ENCODE results near the gene OSGEP. TPM values are rescaled to one million over a fixed set of nuclear protein-coding genes. Genes with fewer than 3 reads are reported as not detected.

The OSGEP gene
- total RNA-seq, 4 donors from 2014 or later: 56.7 to 88.8 (median 75.0) TPM

DNA sequence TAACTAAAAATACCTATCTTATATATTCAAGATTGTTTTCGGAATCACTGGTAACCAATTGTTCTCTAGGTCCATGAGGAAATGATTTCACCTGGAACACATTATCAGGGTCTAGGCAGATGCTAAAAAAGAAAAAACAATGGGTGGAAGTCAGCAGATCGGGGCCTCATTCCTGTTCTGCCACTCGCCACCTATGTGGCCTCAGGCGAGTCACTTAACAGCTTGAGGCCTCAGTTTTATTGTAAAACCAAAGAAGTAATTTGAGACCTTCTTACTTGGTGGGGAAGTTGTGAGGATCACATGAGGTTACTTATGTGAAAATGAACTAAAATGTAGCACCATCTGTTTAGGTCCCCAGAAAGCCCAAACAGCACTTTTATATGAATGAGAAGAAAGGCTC lies 44.5 kb upstream of the OSGEP start:
- TF ChIP-seq, protein P1, sequence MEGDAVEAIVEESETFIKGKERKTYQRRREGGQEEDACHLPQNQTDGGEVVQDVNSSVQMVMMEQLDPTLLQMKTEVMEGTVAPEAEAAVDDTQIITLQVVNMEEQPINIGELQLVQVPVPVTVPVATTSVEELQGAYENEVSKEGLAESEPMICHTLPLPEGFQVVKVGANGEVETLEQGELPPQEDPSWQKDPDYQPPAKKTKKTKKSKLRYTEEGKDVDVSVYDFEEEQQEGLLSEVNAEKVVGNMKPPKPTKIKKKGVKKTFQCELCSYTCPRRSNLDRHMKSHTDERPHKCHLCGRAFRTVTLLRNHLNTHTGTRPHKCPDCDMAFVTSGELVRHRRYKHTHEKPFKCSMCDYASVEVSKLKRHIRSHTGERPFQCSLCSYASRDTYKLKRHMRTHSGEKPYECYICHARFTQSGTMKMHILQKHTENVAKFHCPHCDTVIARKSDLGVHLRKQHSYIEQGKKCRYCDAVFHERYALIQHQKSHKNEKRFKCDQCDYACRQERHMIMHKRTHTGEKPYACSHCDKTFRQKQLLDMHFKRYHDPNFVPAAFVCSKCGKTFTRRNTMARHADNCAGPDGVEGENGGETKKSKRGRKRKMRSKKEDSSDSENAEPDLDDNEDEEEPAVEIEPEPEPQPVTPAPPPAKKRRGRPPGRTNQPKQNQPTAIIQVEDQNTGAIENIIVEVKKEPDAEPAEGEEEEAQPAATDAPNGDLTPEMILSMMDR (IDR thresholded peaks at IDR 0.05): no peak
- TF ChIP-seq POLR2A (IDR thresholded peaks at IDR 0.05): no peak
- H3K4me3 ChIP-seq (replicated peaks in 1 of 3): no peak overlapping the region
- H3K9me3 ChIP-seq: no peaks in the 10 kb centered on the region
- no peaks in the 10 kb centered on the region for H3K36me3 ChIP-seq
- intact Hi-C loops (cut with DNase I): no loop called here
- H3K4me1 ChIP-seq: no peaks in the 10 kb centered on the region
- no peaks in the 10 kb centered on the region for H3K27me3 ChIP-seq
- no peak overlapping the region for H3K27ac ChIP-seq
- no peak for DNase-seq
- 63 to 70% methylated on average over 4 of the region's 4 CpGs for WGBS, 2 donors

DNA sequence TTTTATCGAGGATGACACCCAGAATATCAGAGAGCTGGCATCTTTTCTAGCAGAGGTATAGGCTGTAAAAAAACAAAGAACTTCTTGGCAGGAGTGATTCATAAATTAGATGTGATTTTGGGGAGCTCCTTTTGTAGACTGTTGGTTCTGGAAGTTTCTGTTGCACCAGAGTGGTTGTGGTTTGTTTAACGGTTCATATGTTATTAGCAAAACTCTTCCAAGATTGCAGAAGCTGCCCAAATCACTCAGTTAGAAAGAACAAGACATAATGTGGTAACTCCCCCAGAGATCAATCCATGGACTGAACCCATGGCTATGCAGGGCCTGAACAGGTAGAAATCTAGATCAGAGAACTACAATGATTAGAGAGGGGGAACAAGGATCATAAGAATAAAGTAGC lies 44.0 kb upstream of the OSGEP start:
- intact Hi-C loops (cut with DNase I): no loop called here

DNA sequence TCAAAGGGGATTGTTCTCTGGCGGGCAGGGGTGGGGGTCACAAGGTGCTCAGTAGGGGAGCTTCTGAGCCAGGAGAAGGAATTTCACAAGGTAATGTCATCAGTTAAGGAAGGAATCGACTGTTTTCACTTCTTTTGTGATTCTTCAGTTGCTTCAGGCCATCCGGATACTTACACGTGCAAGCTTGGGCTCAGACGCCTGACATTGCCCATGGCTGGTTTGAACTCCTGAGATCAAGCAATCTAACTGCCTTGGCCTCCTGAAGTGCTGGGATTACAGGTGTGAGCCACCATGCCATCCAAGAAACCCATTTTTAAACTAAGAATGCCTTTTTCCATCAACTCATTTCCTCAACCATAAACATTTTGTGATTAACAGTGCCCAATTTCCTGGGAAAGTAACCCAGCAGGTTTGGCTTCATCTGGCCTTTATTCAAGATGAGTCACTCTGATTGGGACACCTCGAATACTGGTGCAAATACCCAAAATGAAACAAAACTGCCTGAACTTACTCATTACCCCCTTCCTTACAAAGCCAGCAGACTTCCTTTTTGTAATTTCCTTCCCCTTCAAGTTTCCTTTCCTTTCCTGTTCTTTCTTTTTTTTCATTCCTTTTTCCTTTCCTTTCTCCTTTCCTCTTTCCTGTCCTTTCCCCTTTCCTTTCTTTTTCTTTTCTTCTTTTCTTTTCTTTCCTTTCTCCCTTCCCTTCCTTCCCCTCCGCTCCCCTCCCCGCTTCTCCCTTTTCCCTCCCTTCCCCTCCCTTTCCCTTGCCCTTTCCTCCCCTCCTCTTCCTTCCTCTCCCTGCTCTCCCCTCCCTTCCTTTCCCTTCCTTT lies 40.5 kb upstream of the OSGEP start:
- WGBS, 2 donors: 81 to 82% methylated on average over 8 of the region's 8 CpGs
- TF ChIP-seq POLR2A (IDR thresholded peaks at IDR 0.05): no peak
- TF ChIP-seq, protein P1 (IDR thresholded peaks at IDR 0.05): no peak
- no peaks in the 10 kb centered on the region for H3K9me3 ChIP-seq
- no peaks in the 10 kb centered on the region for H3K27me3 ChIP-seq
- no peak overlapping the region for H3K4me3 ChIP-seq (replicated peaks in 1 of 3)
- no peak overlapping the region for H3K27ac ChIP-seq
- intact Hi-C loops (cut with DNase I): no loop called here
- H3K36me3 ChIP-seq: no peaks in the 10 kb centered on the region
- no peaks in the 10 kb centered on the region for H3K4me1 ChIP-seq
- DNase-seq: no peak

More for the DNA sequence above, 44.0 kb upstream of the OSGEP start:
- WGBS, 2 donors: 71 to 75% methylated on average over 2 of the region's 2 CpGs
- no peaks in the 10 kb centered on the region for H3K27me3 ChIP-seq
- DNase-seq: no peak
- TF ChIP-seq, protein P1 (IDR thresholded peaks at IDR 0.05): no peak
- TF ChIP-seq POLR2A (IDR thresholded peaks at IDR 0.05): no peak
- no peaks in the 10 kb centered on the region for H3K36me3 ChIP-seq
- H3K27ac ChIP-seq: no peak overlapping the region
- H3K9me3 ChIP-seq: no peaks in the 10 kb centered on the region
- H3K4me1 ChIP-seq: no peaks in the 10 kb centered on the region
- H3K4me3 ChIP-seq (replicated peaks in 1 of 3): no peak overlapping the region

DNA sequence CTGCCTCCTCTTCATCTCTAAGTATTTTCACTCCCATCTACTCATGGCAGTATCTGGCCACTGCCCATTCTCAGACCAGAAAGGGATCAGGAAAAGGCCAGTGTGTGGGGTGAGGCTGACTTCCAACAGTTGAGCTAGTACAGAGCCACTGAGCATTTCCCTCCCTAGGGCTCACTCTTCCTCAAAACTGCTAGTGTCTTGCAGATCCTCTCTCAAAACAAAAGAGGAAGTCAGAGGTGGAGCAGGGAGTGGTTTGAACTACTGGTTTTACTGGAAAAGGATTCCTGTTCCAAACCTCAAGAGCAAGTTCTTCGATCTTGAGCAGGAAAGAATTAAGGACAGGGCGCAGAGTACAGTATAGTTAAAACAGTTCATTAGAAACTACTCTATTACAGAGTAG lies 39.0 kb upstream of the OSGEP start:
- 38 to 83% methylated on average over 2 of the region's 2 CpGs for WGBS, 2 donors
- Histone ChIP-seq H3K36me3 (no peaks in the 10 kb centered on the region), H3K27me3 (no peaks in the 10 kb centered on the region), H3K4me1 (peaks cover 7 to 14% of the 10 kb centered on the region in 2 donors), H3K27ac (no peak overlapping the region), H3K9me3 (no peaks in the 10 kb centered on the region), H3K4me3 (replicated peaks in 1 of 3) (no peak overlapping the region)
- no peak for DNase-seq
- intact Hi-C loops (cut with DNase I): no loop called here
- TF ChIP-seq, protein P1 (IDR thresholded peaks at IDR 0.05): no peak
- TF ChIP-seq POLR2A (IDR thresholded peaks at IDR 0.05): no peak

DNA sequence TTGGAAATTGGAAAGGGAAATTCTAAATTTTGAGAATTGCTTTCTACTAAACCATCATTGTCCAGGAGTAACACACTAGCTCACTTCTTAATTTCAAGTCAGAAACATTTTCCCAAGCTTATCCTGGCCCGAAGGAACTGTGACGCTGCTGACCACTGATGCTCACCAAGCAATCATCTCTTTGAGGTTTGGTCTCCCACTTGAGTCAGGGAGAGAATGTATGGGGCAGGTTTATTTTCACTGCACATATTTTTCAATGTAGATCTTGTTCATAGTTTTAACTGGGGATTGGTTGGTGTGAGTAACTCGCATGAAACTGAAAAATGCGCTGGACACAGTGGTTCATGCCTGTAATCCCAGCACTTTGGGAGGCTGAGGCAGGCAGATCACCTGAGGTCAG lies 37.9 kb upstream of the OSGEP start:
- no peak overlapping the region for H3K4me3 ChIP-seq (replicated peaks in 1 of 3)
- H3K9me3 ChIP-seq: no peaks in the 10 kb centered on the region
- peaks cover 7 to 15% of the 10 kb centered on the region in 2 donors for H3K4me1 ChIP-seq
- 86 to 94% methylated on average over 4 of the region's 4 CpGs for WGBS, 2 donors
- no peak for DNase-seq
- intact Hi-C loops (cut with DNase I): no loop called here
- no peaks in the 10 kb centered on the region for H3K36me3 ChIP-seq
- no peak for TF ChIP-seq POLR2A (IDR thresholded peaks at IDR 0.05)
- TF ChIP-seq, protein P1 (IDR thresholded peaks at IDR 0.05): no peak
- no peaks in the 10 kb centered on the region for H3K27me3 ChIP-seq
- H3K27ac ChIP-seq: no peak overlapping the region

Data from thyroid gland (tissue), 4 donors.